K562 (cell line): ENCODE results near the gene PLEKHM1. TPM values are rescaled to one million over a fixed set of nuclear protein-coding genes. Genes with fewer than 3 reads are reported as not detected.

Source experiments
- ATAC-seq: fragments of 200-7000 bp; cut with Tn5 transposase; 3 replicates; pipeline ENCODE4 v1.9.1; 2020; ENCODE audit warnings: moderate library complexity
- BruUV-seq: library from RNA; stranded (reverse); fragments of 400-500 nt; replicated peaks from 2 replicates; lab custom pipeline; 2021; lab: Mats Ljungman, UMichigan
- CTCF ChIA-PET: fragments of 300-600 bp; formaldehyde crosslinking; extraction: SDS; loops from one replicate; lab custom pipeline; 2021; ENCODE audit warnings: low intra/inter-chr PET ratio; lab: Yijun Ruan, JAX
- POLR2A ChIA-PET: fragments of 300-600, 350-650 bp; sonication (Branson Sonifier 250); formaldehyde crosslinking; extraction: SDS; loops from one replicate; lab custom pipeline; 2021; ENCODE audit warnings: antibody characterized with exemption, inconsistent platforms; lab: Yijun Ruan, JAX
- DNase-seq, 4 experiments: peaks; one replicate each; pipeline versions ENCODE4 v3.0.0 to v3.0.0-alpha.2; 2011 to 2018; ENCODE audit warnings: low spot score in 3 of 4, mixed read lengths in 3 of 4; ENCODE audit errors: extremely low read depth in 1 of 4
- FAIRE-seq: peaks from 2 replicates; lab custom pipeline; 2011; peaks lifted over from hg19 to GRCh38; lab: Jason Lieb, UNC
- H2AFZ ChIP-seq: 2 replicates; pipeline ENCODE4 v1.6.0; 2011; ENCODE audit warnings: low read depth, low read length, control low read depth, inconsistent platforms
- H3K27ac ChIP-seq: fragments of 200-600 bp; 3 replicates; pipeline ENCODE4 v1.8.0; 2011; ENCODE audit warnings: low read depth, mild to moderate bottlenecking, control low read depth, inconsistent platforms, low read length, moderate library complexity, mixed read lengths; ENCODE audit errors: extremely low read depth
- H3K27me3 ChIP-seq, 2 experiments: fragments of 300-600 bp in 1 of 2; 2 replicates in 1 of 2; 3 replicates in 1 of 2; pipeline versions ENCODE4 v1.6.0 to v1.8.0; 2011; ENCODE audit warnings: inconsistent platforms in 2 of 2, low read length in 2 of 2, mild to moderate bottlenecking in 1 of 2, mixed read lengths in 1 of 2, moderate library complexity in 1 of 2; ENCODE audit not compliant: control insufficient read depth in 2 of 2, insufficient read depth in 2 of 2
- H3K36me3 ChIP-seq: fragments of 300-600 bp; 3 replicates; pipeline ENCODE4 v1.8.0; 2011; ENCODE audit warnings: mild to moderate bottlenecking, low read length, inconsistent platforms; ENCODE audit not compliant: control insufficient read depth, insufficient read depth
- H3K4me1 ChIP-seq, 2 experiments: fragments of 200-600 bp in 1 of 2; replicated peaks in 1 of 2; 2 replicates in 1 of 2; 3 replicates in 1 of 2; pipeline versions ENCODE4 v1.5.1 to v1.8.0; 2011; ENCODE audit warnings: inconsistent platforms in 2 of 2, low read length in 2 of 2, mild to moderate bottlenecking in 1 of 2, mixed read lengths in 1 of 2, moderate library complexity in 1 of 2; ENCODE audit not compliant: control insufficient read depth in 2 of 2, insufficient read depth in 2 of 2
- H3K4me2 ChIP-seq: 2 replicates; pipeline ENCODE4 v1.6.1; 2011; ENCODE audit warnings: low read length, control low read depth, inconsistent platforms, mixed read lengths; ENCODE audit not compliant: insufficient read depth
- H3K4me3 ChIP-seq: fragments of 200-600 bp; sonication (generic), shearing (Covaris generic); 2 replicates; pipeline ENCODE4 v1.5.1; 2016; ENCODE audit warnings: control low read depth, inconsistent platforms
- H3K79me2 ChIP-seq: fragments of 200-600 bp; 3 replicates; pipeline ENCODE4 v1.8.0; 2011; ENCODE audit warnings: low read length, inconsistent platforms; ENCODE audit not compliant: control insufficient read depth, insufficient read depth
- H3K9ac ChIP-seq, 2 experiments: 2 replicates each; pipeline versions ENCODE4 v1.6.0 to v1.6.1; 2011; ENCODE audit warnings: low read depth in 2 of 2, low read length in 2 of 2, control low read depth in 1 of 2, inconsistent platforms in 1 of 2, mild to moderate bottlenecking in 1 of 2, mixed read lengths in 1 of 2; ENCODE audit not compliant: insufficient read depth in 1 of 2
- H3K9me1 ChIP-seq: one replicate; pipeline ENCODE4 v1.6.0; 2011; ENCODE audit warnings: inconsistent platforms, mild to moderate bottlenecking, low read length, moderate library complexity; ENCODE audit not compliant: control insufficient read depth, insufficient read depth
- H3K9me3 ChIP-seq: replicated peaks from 2 replicates; pipeline ENCODE4 v1.5.1; 2011; ENCODE audit warnings: low read depth, low read length, inconsistent platforms; ENCODE audit not compliant: control insufficient read depth, insufficient read depth
- H4K20me1 ChIP-seq: replicated peaks from 2 replicates; pipeline ENCODE4 v1.6.1; 2011; ENCODE audit warnings: low read length, inconsistent platforms, mixed read lengths; ENCODE audit not compliant: control insufficient read depth, insufficient read depth
- DPF2 ChIP-seq: fragments of 450-650 bp; IDR thresholded peaks from 2 replicates; pipeline ENCODE4 v1.6.1; 2016
- FOXA3 ChIP-seq, 2 experiments: fragments of 450-650 bp in 1 of 2; sonication (generic) in 1 of 2; formaldehyde crosslinking; IDR thresholded peaks in 1 of 2; conservative IDR thresholded peaks in 1 of 2; 2 replicates each; pipeline versions ENCODE4 v1.4.0 to v1.8.0; 2020 to 2022; ENCODE audit warnings: mild to moderate bottlenecking in 2 of 2, missing genetic modification reagents in 1 of 2
- MTA3 ChIP-seq: fragments of 450-650 bp; formaldehyde crosslinking; IDR thresholded peaks from 2 replicates; pipeline ENCODE4 v1.6.1; 2017; ENCODE audit warnings: mild to moderate bottlenecking, borderline replicate concordance
- POLR2G ChIP-seq: fragments of 200-400 bp; formaldehyde crosslinking; IDR thresholded peaks from 2 replicates; pipeline ENCODE4 v1.6.1; 2017; ENCODE audit warnings: low read depth, mild to moderate bottlenecking, antibody characterized with exemption, low read length, moderate library complexity
- SRSF7 ChIP-seq: fragments of 200-400 bp; formaldehyde crosslinking; optimal IDR thresholded peaks from 2 replicates; pipeline ENCODE3; 2017; ENCODE audit warnings: mild to moderate bottlenecking, low read depth, low read length
- ZNF408 ChIP-seq: fragments of 250-450 bp; sonication (Bioruptor Pico); IDR thresholded peaks from 2 replicates; pipeline ENCODE4 v1.4.0; 2020; ENCODE audit warnings: low read depth, mild to moderate bottlenecking, moderate library complexity
- WGBS: fragments of 100-300 bp; shearing (Covaris generic); methylation state at CpG from one replicate; pipeline ENCODE4 v1.1.6; 2016; ENCODE audit warnings: low coverage, mixed read lengths; ENCODE audit not compliant: insufficient coverage; ENCODE audit errors: missing lambda C conversion rate; 5-methylcytosine and 5-hydroxymethylcytosine counted together
- in situ Hi-C: fragments of 300-500 bp; cut with MboI; formaldehyde crosslinking; loops from 4 replicates; pipeline ENCODE4 v1.15.0; 2018; ENCODE audit warnings: inconsistent platforms, mixed read lengths
- intact Hi-C: fragments of 100-400 bp; cut with micrococcal nuclease; formaldehyde crosslinking; loops from 2 replicates; pipeline ENCODE4 v1.14.2; 2022
- polyA plus RNA-seq, 8 experiments: library from polyadenylated mRNA; depleted of rRNA in 4 of 8; stranded (reverse) in 5 of 8; unstranded in 3 of 8; fragments of >200 nt; fragmentation: Nextera tagmentation in 2 of 8; fragmentation: Illumina TruSeq in 1 of 8; extraction: Ambion mirVana in 2 of 8; extraction: Trizol in 1 of 8; gene quantifications; 2 replicates each; pipeline versions ENCODE4 v1.2.1 to v1.2.3, GENCODE V29; 2011 to 2014; ENCODE audit warnings: inconsistent platforms in 1 of 8, missing spikeins in 1 of 8
- total RNA-seq, 7 experiments: library from RNA; depleted of rRNA in 6 of 7; stranded (reverse); fragments of >200 nt in 6 of 7; fragmentation: Illumina TruSeq in 2 of 7; extraction: Trizol in 2 of 7; gene quantifications; 2 replicates each; pipeline versions ENCODE4 v1.2.1 to v1.2.3, GENCODE V29; 2011 to 2021; ENCODE audit warnings: low replicate concordance in 1 of 7
- TF ChIP-seq, protein P1 (sequence below): fragments of 250-450 bp; sonication (Bioruptor Pico); IDR thresholded peaks from 2 replicates; pipeline ENCODE4 v1.5.1; 2021; ENCODE audit warnings: mild to moderate bottlenecking
- TF ChIP-seq, protein P2 (sequence below): fragments of 250-450 bp; sonication (Bioruptor Pico); IDR thresholded peaks from 2 replicates; pipeline ENCODE4 v1.8.0; 2021; ENCODE audit warnings: moderate library complexity, mild to moderate bottlenecking, inconsistent platforms
- TF ChIP-seq, protein P3 (sequence below): fragments of 250-450 bp; sonication (Bioruptor Pico); IDR thresholded peaks from 2 replicates; pipeline ENCODE4 v1.5.0; 2020; ENCODE audit warnings: mild to moderate bottlenecking
- TF ChIP-seq, protein P4 (sequence below): fragments of 450-650 bp; conservative IDR thresholded peaks from 2 replicates; pipeline ENCODE4 v1.6.1; 2016; ENCODE audit warnings: missing genetic modification characterization, low read depth, mild to moderate bottlenecking, missing compliant biosample characterization, moderate library complexity

The PLEKHM1 gene
- total and polyA plus RNA-seq, 9 of the 15 experiments (the other 6 are each of a cell fraction or from before 2014, with no cell fraction given): 0.13 to 23.3 (median 5.7) TPM

DNA sequence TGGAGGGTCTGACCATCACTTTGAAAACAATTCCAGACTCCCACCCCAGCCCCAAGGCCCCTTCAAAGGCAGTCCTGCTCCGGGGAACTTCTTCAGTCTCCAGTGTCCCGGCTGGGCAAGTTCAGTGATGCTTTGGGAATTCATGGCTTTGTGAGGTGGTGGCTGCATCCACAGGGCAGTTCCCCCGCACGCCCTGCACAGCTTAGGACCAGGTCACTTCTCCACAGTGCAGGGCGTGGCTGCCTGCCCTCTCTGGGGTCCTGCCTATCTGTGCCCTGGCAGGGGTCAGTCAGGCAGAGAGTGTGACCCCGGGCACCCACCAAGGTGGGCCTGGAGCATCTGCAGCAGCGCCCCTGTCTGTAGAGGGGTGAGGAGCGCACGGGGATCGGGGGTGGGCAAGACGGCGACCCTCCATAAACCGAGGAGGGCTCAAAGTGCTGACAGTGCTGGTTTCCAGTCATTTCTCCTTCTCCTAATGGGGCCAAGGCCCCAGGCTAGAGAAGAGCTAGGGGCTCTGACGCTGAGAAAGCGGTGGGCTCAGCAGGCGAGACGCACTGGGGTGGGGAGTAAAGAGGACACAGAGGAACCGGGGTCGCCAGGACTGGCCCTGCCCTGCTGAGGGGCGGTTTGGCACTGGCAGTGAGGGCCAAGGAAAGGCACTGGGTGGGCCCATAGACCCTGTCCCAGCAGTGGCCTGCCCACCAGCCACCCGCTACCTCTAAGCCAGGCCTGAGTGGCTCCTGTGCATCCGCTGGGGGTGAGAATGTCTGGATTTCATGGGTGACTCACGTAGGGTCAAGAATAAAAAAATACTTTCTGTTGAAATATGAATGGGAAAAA lies 53.7 kb downstream of the PLEKHM1 start:
- Histone ChIP-seq H3K79me2 (no peaks in the 10 kb centered on the region), H3K27ac (no peak overlapping the region), H3K9ac (no peak overlapping the region), H3K4me1 (peaks cover 0 to 24% of the 10 kb centered on the region in 2 experiments; a peak in 2 of 5 replicates), H3K27me3 (no peaks in the 10 kb centered on the region), H2AFZ (no peak overlapping the region), H3K9me3 (no peaks in the 10 kb centered on the region), H4K20me1 (no peaks in the 10 kb centered on the region), H3K4me3 (no peak overlapping the region), H3K36me3 (no peaks in the 10 kb centered on the region), H3K4me2 (no peak overlapping the region), H3K9me1 (no peaks in the 10 kb centered on the region)
- FAIRE-seq (no peak), ATAC-seq (no peak), DNase-seq (no peak)
- CTCF ChIA-PET: no interaction called here
- intact Hi-C loops (no loop called here), in situ Hi-C loops (loop anchor here (25.0 kb wide), 1 partner anchor 1075 kb away; the partner anchor contains the start of gene LRRC37A2)
- BruUV-seq: no TSS peak
- POLR2A ChIA-PET: interaction anchor here (0.5 kb wide), 1 partner anchor 170 kb away, joined by 3 read pairs; no protein-coding TSS in a partner anchor
- TF ChIP-seq POLR2G (no peak), ZNF408 (CRISPR knock-in tag) (no peak), FOXA3 (CRISPR knock-in tag; conservative IDR thresholded peaks at IDR 0.05 in 1 of 2, IDR thresholded peaks at IDR 0.05 in 1 of 2) (no peak), DPF2 (no peak), MTA3 (no peak), SRSF7 (no peak)
- TF ChIP-seq, protein P1, sequence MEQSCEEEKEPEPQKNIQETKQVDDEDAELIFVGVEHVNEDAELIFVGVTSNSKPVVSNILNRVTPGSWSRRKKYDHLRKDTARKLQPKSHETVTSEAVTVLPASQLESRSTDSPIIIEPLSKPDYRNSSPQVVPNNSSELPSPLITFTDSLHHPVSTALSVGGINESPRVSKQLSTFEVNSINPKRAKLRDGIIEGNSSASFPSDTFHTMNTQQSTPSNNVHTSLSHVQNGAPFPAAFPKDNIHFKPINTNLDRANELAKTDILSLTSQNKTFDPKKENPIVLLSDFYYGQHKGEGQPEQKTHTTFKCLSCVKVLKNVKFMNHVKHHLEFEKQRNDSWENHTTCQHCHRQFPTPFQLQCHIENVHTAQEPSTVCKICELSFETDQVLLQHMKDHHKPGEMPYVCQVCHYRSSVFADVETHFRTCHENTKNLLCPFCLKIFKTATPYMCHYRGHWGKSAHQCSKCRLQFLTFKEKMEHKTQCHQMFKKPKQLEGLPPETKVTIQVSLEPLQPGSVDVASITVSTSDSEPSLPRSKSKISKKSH (CRISPR knock-in tag): no peak
- TF ChIP-seq, protein P2, sequence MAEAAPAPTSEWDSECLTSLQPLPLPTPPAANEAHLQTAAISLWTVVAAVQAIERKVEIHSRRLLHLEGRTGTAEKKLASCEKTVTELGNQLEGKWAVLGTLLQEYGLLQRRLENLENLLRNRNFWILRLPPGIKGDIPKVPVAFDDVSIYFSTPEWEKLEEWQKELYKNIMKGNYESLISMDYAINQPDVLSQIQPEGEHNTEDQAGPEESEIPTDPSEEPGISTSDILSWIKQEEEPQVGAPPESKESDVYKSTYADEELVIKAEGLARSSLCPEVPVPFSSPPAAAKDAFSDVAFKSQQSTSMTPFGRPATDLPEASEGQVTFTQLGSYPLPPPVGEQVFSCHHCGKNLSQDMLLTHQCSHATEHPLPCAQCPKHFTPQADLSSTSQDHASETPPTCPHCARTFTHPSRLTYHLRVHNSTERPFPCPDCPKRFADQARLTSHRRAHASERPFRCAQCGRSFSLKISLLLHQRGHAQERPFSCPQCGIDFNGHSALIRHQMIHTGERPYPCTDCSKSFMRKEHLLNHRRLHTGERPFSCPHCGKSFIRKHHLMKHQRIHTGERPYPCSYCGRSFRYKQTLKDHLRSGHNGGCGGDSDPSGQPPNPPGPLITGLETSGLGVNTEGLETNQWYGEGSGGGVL (CRISPR knock-in tag): no peak
- TF ChIP-seq, protein P3, sequence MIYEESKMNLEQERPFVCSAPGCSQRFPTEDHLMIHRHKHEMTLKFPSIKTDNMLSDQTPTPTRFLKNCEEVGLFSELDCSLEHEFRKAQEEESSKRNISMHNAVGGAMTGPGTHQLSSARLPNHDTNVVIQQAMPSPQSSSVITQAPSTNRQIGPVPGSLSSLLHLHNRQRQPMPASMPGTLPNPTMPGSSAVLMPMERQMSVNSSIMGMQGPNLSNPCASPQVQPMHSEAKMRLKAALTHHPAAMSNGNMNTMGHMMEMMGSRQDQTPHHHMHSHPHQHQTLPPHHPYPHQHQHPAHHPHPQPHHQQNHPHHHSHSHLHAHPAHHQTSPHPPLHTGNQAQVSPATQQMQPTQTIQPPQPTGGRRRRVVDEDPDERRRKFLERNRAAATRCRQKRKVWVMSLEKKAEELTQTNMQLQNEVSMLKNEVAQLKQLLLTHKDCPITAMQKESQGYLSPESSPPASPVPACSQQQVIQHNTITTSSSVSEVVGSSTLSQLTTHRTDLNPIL (CRISPR knock-in tag): no peak
- TF ChIP-seq, protein P4, sequence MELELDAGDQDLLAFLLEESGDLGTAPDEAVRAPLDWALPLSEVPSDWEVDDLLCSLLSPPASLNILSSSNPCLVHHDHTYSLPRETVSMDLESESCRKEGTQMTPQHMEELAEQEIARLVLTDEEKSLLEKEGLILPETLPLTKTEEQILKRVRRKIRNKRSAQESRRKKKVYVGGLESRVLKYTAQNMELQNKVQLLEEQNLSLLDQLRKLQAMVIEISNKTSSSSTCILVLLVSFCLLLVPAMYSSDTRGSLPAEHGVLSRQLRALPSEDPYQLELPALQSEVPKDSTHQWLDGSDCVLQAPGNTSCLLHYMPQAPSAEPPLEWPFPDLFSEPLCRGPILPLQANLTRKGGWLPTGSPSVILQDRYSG (tag): no peak
- WGBS: 79% methylated on average over 17 of the region's 23 CpGs
